H1 (cell line): Measurements from ENCODE around the gene SLC25A31.

ENCODE experiments used
- ASH2L ChIP-seq: fragments of 200-600, 300-600 bp; sonication (generic); IDR thresholded peaks from one replicate; pipeline ENCODE4 v1.7.1; 2017; ENCODE audit warnings: low read length
- BACH1 ChIP-seq: IDR thresholded peaks from 2 replicates; pipeline ENCODE4 v1.6.1; 2012; ENCODE audit warnings: low read length, improper control_type of control experiment
- CHD1 ChIP-seq: IDR thresholded peaks from 2 replicates; pipeline ENCODE4 v1.6.1; 2012; ENCODE audit warnings: low read depth, low read length, improper control_type of control experiment
- CHD2 ChIP-seq: IDR thresholded peaks from 2 replicates; pipeline ENCODE4 v1.6.1; 2012; ENCODE audit warnings: low read length, improper control_type of control experiment
- GABPA ChIP-seq: IDR thresholded peaks from 2 replicates; pipeline ENCODE4 v1.6.1; 2011; ENCODE audit warnings: mild to moderate bottlenecking, low read length, moderate library complexity, borderline replicate concordance; ENCODE audit not compliant: insufficient read depth
- JUN ChIP-seq: IDR thresholded peaks from 2 replicates; pipeline ENCODE4 v1.6.1; 2011; ENCODE audit warnings: low read depth, mild to moderate bottlenecking, improper control_type of control experiment, low read length
- KDM1A ChIP-seq: fragments of 200-600, 300-600 bp; sonication (generic); IDR thresholded peaks from 2 replicates; pipeline ENCODE4 v1.7.1; 2016; ENCODE audit warnings: mild to moderate bottlenecking, low read length, borderline replicate concordance
- RAD21 ChIP-seq, 2 experiments: IDR thresholded peaks in 1 of 2; conservative IDR thresholded peaks in 1 of 2; 2 replicates each; pipeline ENCODE4 v1.6.1; 2011; ENCODE audit warnings: low read depth in 2 of 2, low read length in 2 of 2, improper control_type of control experiment in 1 of 2, inconsistent platforms in 1 of 2, mild to moderate bottlenecking in 1 of 2, moderate library complexity in 1 of 2
- TCF12 ChIP-seq: IDR thresholded peaks from 2 replicates; pipeline ENCODE4 v1.6.1; 2011; ENCODE audit warnings: low read depth, mild to moderate bottlenecking, low read length
- TF ChIP-seq, protein P1 (sequence below), 3 experiments: IDR thresholded peaks; 1 replicate in 2 of 3; 2 replicates in 1 of 3; pipeline versions ENCODE4 v1.5.1 to v1.6.1; 2011; ENCODE audit warnings: low read length in 3 of 3, mild to moderate bottlenecking in 3 of 3, inconsistent platforms in 2 of 3, low read depth in 1 of 3, moderate library complexity in 1 of 3; ENCODE audit not compliant: insufficient read depth in 1 of 3; ENCODE audit errors: control extremely low read depth in 1 of 3
- TF ChIP-seq, protein P2 (sequence below): IDR thresholded peaks from 2 replicates; pipeline ENCODE4 v1.6.1; 2012; ENCODE audit warnings: inconsistent platforms
- TF ChIP-seq, protein P3 (sequence below): IDR thresholded peaks from 2 replicates; pipeline ENCODE4 v1.6.1; 2012; ENCODE audit warnings: low read length, inconsistent platforms

DNA sequence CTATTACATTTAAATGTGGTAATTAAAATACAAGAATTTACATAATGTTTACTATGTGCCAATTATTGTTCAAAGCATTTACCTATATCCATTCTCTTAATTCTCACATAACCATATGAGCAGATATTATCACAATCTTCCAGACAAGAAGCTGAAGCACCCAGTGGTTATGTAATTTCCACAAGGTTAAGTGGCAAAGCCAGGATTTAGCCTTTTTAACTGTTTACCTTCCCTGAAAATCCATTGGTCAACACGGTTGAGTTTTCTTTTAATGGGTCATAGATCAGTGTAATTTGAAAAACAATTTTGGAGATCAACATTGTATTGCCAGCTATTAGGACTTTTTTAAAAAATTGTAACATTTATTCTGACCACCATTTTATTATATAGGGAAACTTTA is 63.3 kb downstream of the SLC25A31 start:
- TF ChIP-seq, protein P1, sequence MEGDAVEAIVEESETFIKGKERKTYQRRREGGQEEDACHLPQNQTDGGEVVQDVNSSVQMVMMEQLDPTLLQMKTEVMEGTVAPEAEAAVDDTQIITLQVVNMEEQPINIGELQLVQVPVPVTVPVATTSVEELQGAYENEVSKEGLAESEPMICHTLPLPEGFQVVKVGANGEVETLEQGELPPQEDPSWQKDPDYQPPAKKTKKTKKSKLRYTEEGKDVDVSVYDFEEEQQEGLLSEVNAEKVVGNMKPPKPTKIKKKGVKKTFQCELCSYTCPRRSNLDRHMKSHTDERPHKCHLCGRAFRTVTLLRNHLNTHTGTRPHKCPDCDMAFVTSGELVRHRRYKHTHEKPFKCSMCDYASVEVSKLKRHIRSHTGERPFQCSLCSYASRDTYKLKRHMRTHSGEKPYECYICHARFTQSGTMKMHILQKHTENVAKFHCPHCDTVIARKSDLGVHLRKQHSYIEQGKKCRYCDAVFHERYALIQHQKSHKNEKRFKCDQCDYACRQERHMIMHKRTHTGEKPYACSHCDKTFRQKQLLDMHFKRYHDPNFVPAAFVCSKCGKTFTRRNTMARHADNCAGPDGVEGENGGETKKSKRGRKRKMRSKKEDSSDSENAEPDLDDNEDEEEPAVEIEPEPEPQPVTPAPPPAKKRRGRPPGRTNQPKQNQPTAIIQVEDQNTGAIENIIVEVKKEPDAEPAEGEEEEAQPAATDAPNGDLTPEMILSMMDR (IDR thresholded peaks at IDR 0.05; ENCODE audit: control extremely low read depth in 1 of 3, insufficient read depth in 1 of 3, low read depth in 1 of 3, low read length in 3 of 3), result no peak
- no peak for TF ChIP-seq ASH2L
- TF ChIP-seq, protein P2, sequence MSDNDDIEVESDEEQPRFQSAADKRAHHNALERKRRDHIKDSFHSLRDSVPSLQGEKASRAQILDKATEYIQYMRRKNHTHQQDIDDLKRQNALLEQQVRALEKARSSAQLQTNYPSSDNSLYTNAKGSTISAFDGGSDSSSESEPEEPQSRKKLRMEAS, result no peak
- TF ChIP-seq, protein P3, sequence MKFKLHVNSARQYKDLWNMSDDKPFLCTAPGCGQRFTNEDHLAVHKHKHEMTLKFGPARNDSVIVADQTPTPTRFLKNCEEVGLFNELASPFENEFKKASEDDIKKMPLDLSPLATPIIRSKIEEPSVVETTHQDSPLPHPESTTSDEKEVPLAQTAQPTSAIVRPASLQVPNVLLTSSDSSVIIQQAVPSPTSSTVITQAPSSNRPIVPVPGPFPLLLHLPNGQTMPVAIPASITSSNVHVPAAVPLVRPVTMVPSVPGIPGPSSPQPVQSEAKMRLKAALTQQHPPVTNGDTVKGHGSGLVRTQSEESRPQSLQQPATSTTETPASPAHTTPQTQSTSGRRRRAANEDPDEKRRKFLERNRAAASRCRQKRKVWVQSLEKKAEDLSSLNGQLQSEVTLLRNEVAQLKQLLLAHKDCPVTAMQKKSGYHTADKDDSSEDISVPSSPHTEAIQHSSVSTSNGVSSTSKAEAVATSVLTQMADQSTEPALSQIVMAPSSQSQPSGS, result no peak
- no peak for TF ChIP-seq JUN
- TF ChIP-seq TCF12, result no peak
- TF ChIP-seq BACH1, result no peak
- no peak for TF ChIP-seq GABPA
- no peak for TF ChIP-seq RAD21 (IDR thresholded peaks at IDR 0.05 in 1 of 2, conservative IDR thresholded peaks at IDR 0.05 in 1 of 2; ENCODE audit: low read depth in 2 of 2, low read length in 2 of 2)
- no peak for TF ChIP-seq CHD1
- no peak for TF ChIP-seq CHD2
- TF ChIP-seq KDM1A, result no peak
